ENCODE results near the gene ROM1.
"Not testable (repeated sequence)": the region's sequence is repeated elsewhere in the genome, so short reads cannot be mapped to it uniquely, and the experiment has no call there.

Gene ROM1

GRCh38 chr11:62612366-62613290 lies at the start of gene ROM1, which contains the start of gene EML3:
Gene ROM1, plus strand, starts transcription at chr11:62613257. Its CDS starts 25 bp downstream, at chr11:62613282.
Gene EML3, minus strand, starts transcription at chr11:62612775. Its CDS starts 318 bp downstream, at chr11:62612457.
- peak within 1 kb of the TSS; percentile 72 for H3K4me3 ChIP-seq (ENCODE audit: low read depth, low read length)
- no peaks in the 10 kb centered on the region; the same call in 1 of the 2 replicates for H3K27me3 ChIP-seq (ENCODE audit: control insufficient read depth, insufficient read depth, low read length)
- no peak within 1 kb of the TSS for H3K9ac ChIP-seq (ENCODE audit: low read depth, low read length)
- no peaks in the 10 kb centered on the region for H3K9me3 ChIP-seq (ENCODE audit: control insufficient read depth, insufficient read depth, low read length)
- peak within 1 kb of the TSS; percentile 27 for H3K27ac ChIP-seq (ENCODE audit: low read depth, low read length)
- peaks cover 5% of the 10 kb centered on the region; the same call in 1 of the 2 replicates for H3K36me3 ChIP-seq (ENCODE audit: control insufficient read depth, insufficient read depth, low read length)
- peaks cover 6% of the 10 kb centered on the region; the same call in 1 of the 2 replicates for H3K4me1 ChIP-seq (ENCODE audit: control insufficient read depth, insufficient read depth, low read length)

GRCh38 chr11:62565100-62565802 lies 47.8 kb upstream of the ROM1 start:
- H3K4me1 ChIP-seq (ENCODE audit: control insufficient read depth, insufficient read depth, low read length): peaks cover 17% of the 10 kb centered on the region
- no peak overlapping the region for H3K27ac ChIP-seq (ENCODE audit: low read depth, low read length)
- no peaks in the 10 kb centered on the region for H3K9me3 ChIP-seq (ENCODE audit: control insufficient read depth, insufficient read depth, low read length)
- H3K9ac ChIP-seq (ENCODE audit: low read depth, low read length): no peak overlapping the region
- H3K4me3 ChIP-seq (ENCODE audit: low read depth, low read length): no peak overlapping the region
- peaks cover 82% of the 10 kb centered on the region for H3K36me3 ChIP-seq (ENCODE audit: control insufficient read depth, insufficient read depth, low read length)
- H3K27me3 ChIP-seq (ENCODE audit: control insufficient read depth, insufficient read depth, low read length): no peaks in the 10 kb centered on the region

- Histone ChIP-seq H3K9ac (ENCODE audit: low read depth, low read length) (no peak overlapping the region), H3K36me3 (ENCODE audit: control insufficient read depth, insufficient read depth, low read length) (peaks cover 86% of the 10 kb centered on the region), H3K9me3 (ENCODE audit: control insufficient read depth, insufficient read depth, low read length) (no peaks in the 10 kb centered on the region), H3K27ac (ENCODE audit: low read depth, low read length) (no peak overlapping the region), H3K4me1 (ENCODE audit: control insufficient read depth, insufficient read depth, low read length) (peaks cover 9% of the 10 kb centered on the region; the same call in 1 of the 2 replicates), H3K27me3 (ENCODE audit: control insufficient read depth, insufficient read depth, low read length) (no peaks in the 10 kb centered on the region), H3K4me3 (ENCODE audit: low read depth, low read length) (no peak overlapping the region)
These were observed 46.8 kb upstream of the ROM1 start for GRCh38 chr11:62566247-62566646.

- no peaks in the 10 kb centered on the region for H3K27me3 ChIP-seq (ENCODE audit: control insufficient read depth, insufficient read depth, low read length)
- peaks cover 9% of the 10 kb centered on the region; the same call in 1 of the 2 replicates for H3K4me1 ChIP-seq (ENCODE audit: control insufficient read depth, insufficient read depth, low read length)
- no peak overlapping the region for H3K27ac ChIP-seq (ENCODE audit: low read depth, low read length)
- H3K9me3 ChIP-seq (ENCODE audit: control insufficient read depth, insufficient read depth, low read length): no peaks in the 10 kb centered on the region
- H3K9ac ChIP-seq (ENCODE audit: low read depth, low read length): no peak overlapping the region
- H3K4me3 ChIP-seq (ENCODE audit: low read depth, low read length): no peak overlapping the region
- H3K36me3 ChIP-seq (ENCODE audit: control insufficient read depth, insufficient read depth, low read length): peaks cover 93% of the 10 kb centered on the region
These were observed 45.9 kb upstream of the ROM1 start for GRCh38 chr11:62567018-62567633.

- peaks cover 80% of the 10 kb centered on the region for H3K36me3 ChIP-seq (ENCODE audit: control insufficient read depth, insufficient read depth, low read length)
- H3K27me3 ChIP-seq (ENCODE audit: control insufficient read depth, insufficient read depth, low read length): no peaks in the 10 kb centered on the region
- no peak overlapping the region for H3K9ac ChIP-seq (ENCODE audit: low read depth, low read length)
- peaks cover 10% of the 10 kb centered on the region for H3K4me1 ChIP-seq (ENCODE audit: control insufficient read depth, insufficient read depth, low read length)
- no peak overlapping the region for H3K4me3 ChIP-seq (ENCODE audit: low read depth, low read length)
- H3K27ac ChIP-seq (ENCODE audit: low read depth, low read length): no peak overlapping the region
- H3K9me3 ChIP-seq (ENCODE audit: control insufficient read depth, insufficient read depth, low read length): no peaks in the 10 kb centered on the region
These were observed 43.4 kb upstream of the ROM1 start for GRCh38 chr11:62569611-62570010.

GRCh38 chr11:62570903-62571302 lies 42.2 kb upstream of the ROM1 start:
- not testable (repeated sequence) for H3K4me3 ChIP-seq (ENCODE audit: low read depth, low read length); H3K9ac ChIP-seq (ENCODE audit: low read depth, low read length); H3K27ac ChIP-seq (ENCODE audit: low read depth, low read length); H3K9me3 ChIP-seq (ENCODE audit: control insufficient read depth, insufficient read depth, low read length); H3K27me3 ChIP-seq (ENCODE audit: control insufficient read depth, insufficient read depth, low read length)
- H3K36me3 ChIP-seq (ENCODE audit: control insufficient read depth, insufficient read depth, low read length): peaks cover 68% of the 10 kb centered on the region
- H3K4me1 ChIP-seq (ENCODE audit: control insufficient read depth, insufficient read depth, low read length): peaks cover 16% of the 10 kb centered on the region

- H3K9me3 ChIP-seq (ENCODE audit: control insufficient read depth, insufficient read depth, low read length); H3K9ac ChIP-seq (ENCODE audit: low read depth, low read length); H3K27me3 ChIP-seq (ENCODE audit: control insufficient read depth, insufficient read depth, low read length): not testable (repeated sequence)
- Histone ChIP-seq H3K27ac (ENCODE audit: low read depth, low read length) (peak overlapping the region; percentile 24), H3K4me3 (ENCODE audit: low read depth, low read length) (0 out of 2 replicates have a peak overlapping the region, but pooled peaks have one; percentile 91), H3K36me3 (ENCODE audit: control insufficient read depth, insufficient read depth, low read length) (peaks cover 68% of the 10 kb centered on the region), H3K4me1 (ENCODE audit: control insufficient read depth, insufficient read depth, low read length) (peaks cover 16% of the 10 kb centered on the region)
These were observed 41.6 kb upstream of the ROM1 start for GRCh38 chr11:62571493-62571892.

- Histone ChIP-seq H3K27me3 (ENCODE audit: control insufficient read depth, insufficient read depth, low read length) (no peaks in the 10 kb centered on the region), H3K9me3 (ENCODE audit: control insufficient read depth, insufficient read depth, low read length) (no peaks in the 10 kb centered on the region), H3K4me1 (ENCODE audit: control insufficient read depth, insufficient read depth, low read length) (peaks cover 16% of the 10 kb centered on the region), H3K27ac (ENCODE audit: low read depth, low read length) (peak overlapping the region; percentile 55), H3K36me3 (ENCODE audit: control insufficient read depth, insufficient read depth, low read length) (peaks cover 68% of the 10 kb centered on the region), H3K9ac (ENCODE audit: low read depth, low read length) (peak overlapping the region; percentile 87), H3K4me3 (ENCODE audit: low read depth, low read length) (peak overlapping the region; percentile 91)
These were observed 40.6 kb upstream of the ROM1 start for GRCh38 chr11:62572431-62572830.

GRCh38 chr11:62573006-62573591 lies 40.0 kb upstream of the ROM1 start:
- H3K4me3 ChIP-seq (ENCODE audit: low read depth, low read length): peak overlapping the region; percentile 91
- H3K9me3 ChIP-seq (ENCODE audit: control insufficient read depth, insufficient read depth, low read length): no peaks in the 10 kb centered on the region
- peak overlapping the region; percentile 86 for H3K27ac ChIP-seq (ENCODE audit: low read depth, low read length)
- H3K36me3 ChIP-seq (ENCODE audit: control insufficient read depth, insufficient read depth, low read length): peaks cover 65% of the 10 kb centered on the region
- H3K27me3 ChIP-seq (ENCODE audit: control insufficient read depth, insufficient read depth, low read length): no peaks in the 10 kb centered on the region
- peaks cover 16% of the 10 kb centered on the region for H3K4me1 ChIP-seq (ENCODE audit: control insufficient read depth, insufficient read depth, low read length)
- peak overlapping the region; percentile 87 for H3K9ac ChIP-seq (ENCODE audit: low read depth, low read length)

GRCh38 chr11:62573592-62574362 lies 39.3 kb upstream of the ROM1 start, which contains the start of gene EEF1G:
Gene EEF1G, minus strand, starts transcription at chr11:62573891. Its CDS starts 49 bp downstream, at chr11:62573842.
- Histone ChIP-seq H3K27ac (ENCODE audit: low read depth, low read length) (peak within 1 kb of the TSS; percentile 86), H3K36me3 (ENCODE audit: control insufficient read depth, insufficient read depth, low read length) (peaks cover 66% of the 10 kb centered on the region), H3K4me1 (ENCODE audit: control insufficient read depth, insufficient read depth, low read length) (peaks cover 16% of the 10 kb centered on the region), H3K9me3 (ENCODE audit: control insufficient read depth, insufficient read depth, low read length) (no peaks in the 10 kb centered on the region), H3K27me3 (ENCODE audit: control insufficient read depth, insufficient read depth, low read length) (no peaks in the 10 kb centered on the region), H3K4me3 (ENCODE audit: low read depth, low read length) (peak within 1 kb of the TSS; percentile 91), H3K9ac (ENCODE audit: low read depth, low read length) (peak within 1 kb of the TSS; percentile 87)

All from HUES48 (cell line).